Uterus (tissue), 2 donors: Measurements from ENCODE around the gene SYCP2.

Source experiments
- CTCF ChIP-seq, 4 experiments: fragments of 200-600 bp in 2 of 4; fragments of 450-650 bp in 2 of 4; sonication (generic) in 2 of 4; IDR thresholded peaks; one replicate each; pipeline ENCODE4 v1.5.1; 2016 to 2019; ENCODE audit warnings: antibody characterized with exemption in 4 of 4, mild to moderate bottlenecking in 2 of 4, moderate library complexity in 1 of 4
- POLR2A ChIP-seq, 2 donors: fragments of 450-650 bp; IDR thresholded peaks; one replicate each; pipeline ENCODE4 v1.6.1; 2016; ENCODE audit warnings: antibody characterized with exemption in 2 of 2, mild to moderate bottlenecking in 1 of 2, moderate library complexity in 1 of 2

- TF ChIP-seq CTCF (IDR thresholded peaks at IDR 0.05) (no peak), POLR2A (IDR thresholded peaks at IDR 0.05) (no peak)
Measured at GRCh38 chr20:59858425-59858824, 75.0 kb downstream of the SYCP2 start.
